ENCODE measurements around the gene BTN2A1.

BTN2A1 gene

DNA sequence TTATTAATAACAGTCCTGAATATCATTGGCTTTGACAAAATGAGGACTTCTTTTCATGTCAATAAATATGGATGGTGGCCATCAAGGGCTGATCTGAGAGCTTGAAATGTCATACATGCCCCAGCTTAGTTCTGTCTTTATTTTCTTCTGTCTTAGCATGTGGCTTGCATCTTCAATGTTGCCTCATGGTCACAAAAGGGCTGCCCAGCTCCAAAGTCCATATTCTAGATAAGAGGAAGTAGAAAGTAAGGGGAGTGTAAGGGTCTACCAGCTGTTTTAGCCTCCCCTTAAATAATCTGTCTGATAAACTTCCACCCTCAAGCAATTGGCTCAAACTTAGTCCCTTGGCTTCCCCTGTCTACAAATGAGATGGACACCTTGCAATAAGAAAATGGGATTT lies 14.2 kb downstream of the BTN2A1 start:
- no peak for DNase-seq

- DNase-seq = peak in 1 of 2 donors; percentile 40
These were observed 15.0 kb downstream of the BTN2A1 start for GRCh38 chr6:26472549-26473290.

- DNase-seq = no peak
These were observed 15.6 kb downstream of the BTN2A1 start for GRCh38 chr6:26473429-26473757.

GRCh38 chr6:26473758-26474438 lies 16.1 kb downstream of the BTN2A1 start:
- peak; percentile 92 to 93 for DNase-seq

- no peak for DNase-seq
These were observed 16.7 kb downstream of the BTN2A1 start for GRCh38 chr6:26474439-26474881.

DNA sequence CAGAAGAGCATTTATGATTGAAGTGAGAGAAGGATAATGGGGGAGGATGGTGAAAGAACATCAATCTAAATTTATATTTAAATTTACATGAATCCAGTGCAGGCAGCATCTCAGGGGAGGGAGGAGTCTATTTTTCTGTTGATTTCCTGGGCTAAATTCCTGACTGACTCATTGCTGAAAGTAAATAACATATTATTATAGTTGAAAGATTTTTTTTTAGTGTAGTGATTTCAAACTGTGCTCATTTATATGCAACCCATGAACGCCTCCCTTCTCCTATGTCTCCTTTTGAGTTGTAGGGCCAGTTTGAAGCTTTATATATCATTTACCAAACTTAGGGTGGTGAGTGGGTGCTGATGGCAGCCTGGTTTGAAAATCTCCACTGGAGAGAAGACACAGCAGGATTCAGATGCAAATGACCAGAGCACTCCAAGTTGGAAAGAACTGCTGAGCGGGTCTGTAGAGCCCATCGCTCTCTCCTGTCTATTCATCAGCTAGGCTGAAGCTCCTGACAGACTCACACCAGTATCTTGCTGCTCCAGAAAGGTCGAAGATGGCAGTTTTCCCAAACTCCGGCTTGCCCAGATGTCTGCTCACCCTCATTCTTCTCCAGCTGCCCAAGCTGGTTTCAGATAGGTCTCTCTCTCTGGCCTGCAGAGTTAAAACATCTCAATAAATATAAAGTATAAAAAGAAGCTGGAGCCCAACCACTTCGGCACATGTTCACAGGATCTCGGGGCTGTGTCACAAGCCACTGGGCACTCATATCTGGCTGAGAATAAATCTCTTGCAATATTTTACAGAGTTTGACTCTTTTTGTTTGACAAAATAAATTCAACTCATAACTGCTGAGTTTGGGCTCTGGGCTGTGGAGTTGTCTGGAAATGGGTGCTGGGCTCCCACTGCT lies 18.3 kb downstream of the BTN2A1 start:
- no peak for DNase-seq

- no peak for DNase-seq
These were observed 19.1 kb downstream of the BTN2A1 start for GRCh38 chr6:26476896-26477295.

- no peak for DNase-seq
These were observed 19.7 kb downstream of the BTN2A1 start for GRCh38 chr6:26477426-26477825.

GRCh38 chr6:26478100-26478984 lies 20.6 kb downstream of the BTN2A1 start:
- DNase-seq = no peak

GRCh38 chr6:26478985-26479278 lies 21.2 kb downstream of the BTN2A1 start:
- DNase-seq = no peak

GRCh38 chr6:26482338-26482737 lies 24.6 kb downstream of the BTN2A1 start:
- no peak for DNase-seq

DNA sequence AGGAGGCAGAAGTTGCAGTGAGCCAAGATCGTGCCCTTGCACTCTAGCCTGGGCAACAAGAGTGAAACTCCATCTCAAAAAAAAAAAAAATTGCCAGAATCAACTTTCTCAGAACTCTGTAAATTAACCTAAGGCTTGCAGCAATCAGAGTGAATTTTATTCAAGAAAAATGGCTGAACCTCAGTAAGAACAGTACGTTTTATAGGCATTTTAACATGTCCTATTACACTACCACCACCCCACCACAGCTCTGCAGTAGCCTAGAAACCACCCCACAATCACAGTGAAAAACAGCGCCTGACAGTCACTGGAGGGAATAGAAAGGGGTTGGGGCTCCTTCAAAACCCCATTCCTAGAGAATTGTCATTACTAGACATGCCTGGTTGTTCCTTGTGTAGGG lies 26.0 kb downstream of the BTN2A1 start:
- DNase-seq = no peak

- DNase-seq = no peak
These were observed 26.4 kb downstream of the BTN2A1 start for GRCh38 chr6:26484161-26484560.

DNA sequence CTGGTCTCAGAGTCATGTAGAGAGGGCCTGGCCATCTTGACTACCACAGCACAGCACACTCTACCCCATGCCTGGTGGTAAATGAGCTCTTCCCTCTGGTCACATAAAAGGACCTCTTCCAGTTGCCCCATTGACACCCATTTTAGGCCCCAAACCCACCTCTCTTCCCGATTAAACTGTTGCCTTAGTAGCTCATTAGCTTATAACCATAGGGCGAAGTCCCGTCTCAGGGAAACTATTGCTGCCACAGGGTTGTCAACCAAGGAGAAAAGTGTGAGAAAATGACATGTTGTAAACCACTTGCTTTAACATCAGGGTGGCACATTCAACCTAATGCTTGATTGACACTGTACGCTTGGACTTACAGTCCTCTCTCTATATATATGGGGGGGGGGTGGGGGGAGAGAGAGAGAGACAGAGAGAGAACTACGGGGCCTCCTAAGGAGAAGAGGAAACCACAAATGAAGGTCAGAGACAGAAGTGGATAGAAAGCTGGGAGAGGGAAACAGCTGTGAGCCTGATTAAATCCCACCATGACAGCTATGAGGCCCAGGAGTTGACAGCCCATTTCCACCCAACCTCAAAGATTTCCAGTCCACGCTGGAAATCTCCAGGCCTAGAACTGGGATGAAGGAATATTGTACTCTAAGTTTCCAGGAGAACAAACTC lies 27.5 kb downstream of the BTN2A1 start:
- no peak for DNase-seq

DNA sequence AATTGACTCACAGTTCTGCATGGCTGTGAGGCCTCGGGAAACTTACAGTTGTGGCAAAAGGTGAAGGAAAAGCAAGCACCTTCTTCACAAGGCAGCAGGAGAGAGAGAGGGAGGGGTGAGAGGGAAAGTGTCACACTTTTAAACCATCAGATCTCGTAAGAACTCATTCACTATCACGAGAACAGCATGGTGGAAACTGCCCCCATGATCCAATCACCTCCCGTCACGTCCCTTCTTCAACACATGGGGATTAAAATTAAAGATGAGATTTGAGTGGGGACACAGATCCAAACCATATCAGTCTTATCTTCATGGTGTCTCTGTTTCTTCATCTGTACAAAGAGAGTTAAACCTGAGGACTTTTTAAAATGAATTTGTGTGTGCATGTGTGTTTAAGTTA lies 28.6 kb downstream of the BTN2A1 start:
- no peak for DNase-seq

- DNase-seq = no peak
These were observed 29.7 kb downstream of the BTN2A1 start for GRCh38 chr6:26487466-26487865.

DNA sequence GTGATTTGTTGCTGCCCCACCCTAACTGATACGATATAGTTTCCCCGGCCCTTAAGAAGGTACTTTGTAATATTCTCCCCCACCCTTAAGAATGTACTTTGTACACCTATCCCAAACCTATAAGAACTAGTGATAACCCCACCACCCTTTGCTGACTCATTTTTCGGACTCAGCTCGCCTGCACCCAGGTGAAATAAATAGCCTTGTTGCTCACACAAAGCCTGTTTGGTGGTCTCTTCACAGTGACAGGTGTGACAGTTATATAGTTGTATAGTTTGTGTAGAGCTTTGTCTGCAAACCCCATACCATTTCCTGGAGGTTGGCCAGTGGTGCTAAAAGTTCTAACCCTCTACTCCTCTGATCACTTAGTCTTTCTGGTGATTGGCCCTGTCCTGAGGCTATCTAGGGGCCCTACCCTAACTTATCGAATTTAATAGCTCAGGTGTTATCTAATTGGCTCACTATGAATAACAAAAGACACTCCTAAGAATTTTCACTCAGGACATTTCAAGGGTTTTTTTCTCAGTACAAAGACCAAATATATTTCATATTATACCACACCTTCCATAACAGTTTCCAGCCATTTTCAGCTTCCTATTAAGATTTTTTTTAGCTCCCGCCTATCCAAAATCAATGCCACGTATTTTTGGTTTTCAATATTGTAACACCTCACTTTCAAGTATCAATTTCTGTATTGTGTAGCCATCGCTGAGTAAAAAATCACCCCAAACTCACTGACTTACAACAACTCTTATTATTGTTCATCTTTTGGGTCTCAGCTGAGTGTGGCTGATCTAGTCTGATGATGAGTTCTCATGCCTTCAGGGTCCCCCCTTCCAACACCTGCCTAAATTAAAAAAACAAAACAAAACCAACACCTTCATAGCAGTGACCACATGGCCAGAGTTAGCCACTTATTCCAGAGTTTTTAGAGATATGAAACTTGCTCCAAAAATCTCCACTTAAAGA lies 32.5 kb downstream of the BTN2A1 start:
- DNase-seq = no peak

DNA sequence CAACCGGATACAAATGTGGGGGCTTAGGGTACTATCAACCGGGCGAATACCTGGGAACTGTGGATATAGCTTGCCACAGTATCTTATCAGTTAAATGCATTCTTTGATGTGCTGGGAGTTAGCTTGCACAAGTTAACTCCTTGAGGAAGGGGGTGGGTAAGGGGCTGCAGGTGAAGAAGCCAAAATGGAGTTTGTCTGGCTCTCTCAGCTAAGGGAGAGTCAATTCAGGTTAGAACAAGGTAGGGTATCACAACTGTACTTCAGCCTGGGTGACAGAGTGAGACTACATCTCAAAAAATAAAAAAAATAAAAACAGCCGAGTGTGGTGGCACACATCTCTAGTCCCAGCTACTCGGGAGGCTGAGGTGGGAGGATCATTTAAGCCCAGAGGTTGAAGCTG lies 33.8 kb downstream of the BTN2A1 start:
- DNase-seq = no peak

DNA sequence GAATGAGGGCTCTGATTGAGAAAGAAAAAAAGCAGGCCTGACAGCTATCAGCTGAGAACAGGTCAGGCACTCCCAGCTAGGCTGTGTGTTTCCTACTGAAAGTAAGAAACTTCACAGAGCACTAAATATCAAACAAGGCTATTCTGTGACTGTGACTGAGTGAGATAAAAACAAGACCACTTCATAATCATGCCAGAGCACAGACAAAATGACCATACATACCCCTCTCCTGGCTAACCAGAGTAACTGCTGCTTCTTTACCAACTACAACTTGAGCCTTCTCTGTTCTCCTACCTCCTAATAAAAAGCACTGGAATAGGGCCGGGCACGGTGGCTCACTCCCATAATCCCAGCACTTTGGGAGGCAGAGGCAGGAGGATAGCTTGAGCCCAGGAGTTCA lies 35.5 kb downstream of the BTN2A1 start:
- peak in 1 of 2 donors; percentile 20 for DNase-seq

DNA sequence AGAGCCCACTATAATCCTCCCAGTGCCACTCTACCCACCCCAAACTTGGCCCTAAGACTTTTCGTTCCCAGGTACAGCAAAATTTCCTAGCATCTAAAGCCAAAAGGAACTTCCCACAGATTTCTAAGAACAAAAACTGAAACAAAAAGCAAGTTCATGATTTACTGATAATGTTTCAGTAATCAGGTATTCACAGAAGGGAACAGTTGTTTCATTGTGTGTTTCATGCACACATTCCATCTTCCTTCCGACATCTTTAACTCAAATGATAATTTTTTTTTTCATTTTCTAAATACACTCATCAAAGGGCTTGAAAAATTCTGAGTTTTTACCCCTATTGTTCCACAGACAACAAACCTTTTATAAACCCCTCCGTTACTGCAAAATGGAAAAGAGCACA lies 36.4 kb downstream of the BTN2A1 start:
- no peak for DNase-seq

DNA sequence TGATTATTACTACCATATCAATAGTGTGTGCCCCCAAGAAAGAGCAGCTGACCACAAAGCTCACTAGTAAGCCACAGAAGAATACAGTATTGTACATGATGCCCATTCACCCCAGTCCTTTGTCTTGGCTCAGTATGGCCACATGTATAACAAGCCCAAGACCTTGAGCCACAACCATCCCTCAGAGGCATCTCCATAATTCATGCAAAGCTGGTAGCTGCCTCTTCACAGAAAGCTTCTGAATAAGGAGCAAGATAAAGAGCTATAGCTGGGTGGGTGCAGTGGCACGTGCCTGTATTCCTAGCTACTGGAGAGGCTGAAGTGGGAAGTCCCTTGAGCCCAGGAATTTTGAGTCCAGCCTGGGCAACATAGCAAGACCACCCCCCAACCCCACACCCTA lies 37.5 kb downstream of the BTN2A1 start:
- DNase-seq = no peak

Data from CD4-positive, alpha-beta T cell treated with Interleukin-1 beta for 1 hour (primary cell).